Stimulated activated CD4-positive, alpha-beta T cell treated with anti-CD3 and anti-CD28 coated beads, Interleukin-4, amount 100 ng/mL, for 1 hour (primary cell): ENCODE measurements around the gene SULT1B1.

Experiments
- DNase-seq: peaks from one replicate; pipeline ENCODE4 v3.0.0-alpha.2; 2020

Gene SULT1B1

DNA sequence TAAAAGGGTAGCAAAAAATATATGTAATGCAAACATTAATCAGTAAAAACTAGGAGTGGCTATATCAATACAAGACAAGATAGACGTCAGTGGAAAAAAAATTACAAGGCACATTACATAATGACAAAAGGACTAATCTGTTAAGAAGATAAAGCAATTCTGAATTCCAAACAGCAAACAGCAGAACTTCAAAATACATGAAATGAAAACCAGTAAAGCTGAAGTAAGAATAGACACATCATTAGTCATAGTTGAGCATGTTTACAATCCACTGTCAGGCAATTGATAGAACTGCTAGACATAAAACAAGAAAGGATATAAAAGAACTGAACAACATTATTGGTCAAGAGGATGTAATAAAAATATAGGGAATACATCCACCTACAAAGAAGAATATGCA, 12.2 kb downstream of the SULT1B1 start:
- DNase-seq, result no peak

DNA sequence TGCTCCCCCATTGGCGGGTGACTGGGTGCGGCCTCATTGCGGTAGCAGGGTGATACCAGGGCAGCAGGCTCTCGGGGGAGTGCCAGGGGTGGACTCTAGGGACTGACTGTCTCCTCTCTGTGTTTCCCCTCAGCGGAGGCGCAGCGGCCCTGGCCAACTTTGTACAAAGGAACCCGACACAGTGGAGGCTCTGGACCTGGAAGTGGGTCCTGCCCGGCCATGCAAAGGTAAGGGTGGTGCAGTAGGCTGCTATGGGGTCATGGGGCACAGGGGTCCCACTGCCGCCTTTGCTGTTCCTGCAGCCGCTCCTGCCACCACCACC, 16.3 kb downstream of the SULT1B1 start:
- DNase-seq, result no peak

DNA sequence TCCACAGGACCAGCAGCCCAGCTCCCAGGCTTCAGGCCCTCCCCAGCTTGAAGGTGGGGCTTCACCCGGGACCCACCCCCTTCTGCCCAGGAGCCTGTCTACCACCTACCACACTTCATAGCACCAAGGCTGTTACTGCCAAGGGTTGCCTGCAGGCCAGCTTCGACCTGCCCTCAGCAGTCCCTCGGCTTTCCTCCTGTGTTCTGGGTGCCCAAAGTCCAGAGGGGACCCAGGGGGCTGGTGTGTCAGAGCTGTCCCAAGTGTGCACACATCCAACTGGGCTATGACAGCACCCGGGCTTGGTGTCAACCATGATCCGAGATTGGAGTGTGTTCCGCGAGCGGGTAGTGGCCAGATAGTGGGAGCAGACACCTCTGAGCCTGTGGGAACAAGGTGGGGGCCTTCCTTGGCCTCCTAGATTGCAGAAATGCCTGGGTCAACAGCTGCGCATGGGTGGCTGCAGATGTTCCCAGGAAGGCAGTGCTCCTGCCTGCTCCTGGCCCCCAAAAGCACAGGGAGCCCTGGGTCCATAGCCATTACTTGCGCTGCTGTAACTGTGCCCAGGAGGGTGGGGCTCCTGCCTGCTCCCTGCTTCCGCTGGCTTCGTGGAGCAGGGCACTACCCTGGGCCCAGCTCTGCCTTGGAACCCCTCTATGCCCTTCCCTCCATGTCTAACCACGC, 16.8 kb downstream of the SULT1B1 start:
- DNase-seq, result no peak

DNA sequence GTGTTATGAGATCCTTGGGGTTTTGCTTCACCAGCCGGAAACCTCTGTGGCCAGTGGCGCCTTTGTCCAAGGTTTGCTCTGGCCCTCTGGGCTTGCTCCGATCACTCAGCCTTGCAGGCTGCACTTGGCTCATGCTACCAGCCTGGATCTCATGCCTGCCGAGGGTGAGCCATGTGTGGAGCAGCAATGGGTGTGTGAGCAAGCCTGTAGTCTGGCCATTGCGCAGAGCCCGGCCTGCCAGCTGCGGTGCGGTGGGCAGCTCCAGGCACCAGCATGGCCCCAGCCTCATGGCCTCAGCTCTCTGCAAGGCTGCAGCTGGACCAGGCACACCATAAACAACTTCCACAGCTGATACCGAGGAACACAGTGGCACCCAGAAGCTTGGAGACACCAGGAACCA, 17.8 kb downstream of the SULT1B1 start:
- DNase-seq, result no peak

DNA sequence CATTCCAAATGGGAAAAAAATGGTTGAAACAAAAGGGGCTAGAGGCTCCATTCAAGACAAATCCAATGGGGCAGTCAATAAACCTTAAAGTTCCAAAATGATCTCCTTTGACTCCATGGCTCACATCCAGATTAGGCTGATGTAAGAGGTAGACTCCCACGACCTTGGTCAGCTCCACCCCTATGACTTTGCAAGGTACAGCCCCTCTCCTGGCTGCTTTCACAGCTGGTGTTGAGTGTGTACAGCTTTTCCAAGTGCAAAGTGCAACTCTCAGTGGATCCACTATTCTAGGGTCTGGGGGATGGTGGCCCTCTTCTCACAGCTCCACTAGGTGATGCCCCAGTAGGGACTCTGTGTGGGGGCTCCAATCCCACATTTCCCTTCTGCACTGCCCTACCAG, 21.5 kb downstream of the SULT1B1 start:
- no peak for DNase-seq

DNA sequence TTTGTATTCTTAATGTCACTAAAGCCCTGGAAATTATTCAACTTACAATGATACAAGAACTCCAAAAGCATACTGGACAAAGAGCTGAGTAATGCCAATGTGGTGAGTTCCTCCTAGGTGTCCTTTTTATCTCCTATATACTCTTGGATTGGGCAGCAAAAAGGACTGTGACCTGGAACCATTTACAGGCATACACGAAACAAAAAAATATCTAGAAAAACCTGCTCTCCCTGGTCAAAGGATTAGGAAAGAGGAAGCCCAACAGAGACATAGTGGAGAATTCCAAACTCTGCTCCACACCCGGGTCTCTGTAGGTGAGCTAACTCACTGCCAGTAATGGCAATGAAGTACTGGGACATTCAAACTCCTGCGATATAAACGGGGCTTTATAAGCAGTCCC, 25.3 kb downstream of the SULT1B1 start:
- no peak for DNase-seq

DNA sequence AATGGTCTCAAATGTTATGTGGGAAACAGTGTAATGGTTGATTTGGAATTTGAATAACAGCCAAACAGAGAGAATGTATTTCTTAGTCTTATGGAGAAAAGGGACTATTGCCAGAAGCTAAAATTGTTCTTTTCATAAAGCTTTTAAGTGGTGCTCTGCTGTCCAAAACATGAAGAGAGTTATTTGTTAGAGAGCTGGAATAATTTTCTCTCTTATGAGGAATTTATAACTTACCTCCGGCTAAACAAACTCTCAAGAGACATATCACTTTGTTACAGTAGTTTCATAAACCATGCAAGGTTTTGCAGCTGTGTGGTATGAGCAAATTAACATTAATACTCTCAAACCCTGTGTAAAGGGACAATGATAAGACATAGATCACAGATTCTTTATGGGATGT, 28.6 kb downstream of the SULT1B1 start:
- DNase-seq, result no peak

DNA sequence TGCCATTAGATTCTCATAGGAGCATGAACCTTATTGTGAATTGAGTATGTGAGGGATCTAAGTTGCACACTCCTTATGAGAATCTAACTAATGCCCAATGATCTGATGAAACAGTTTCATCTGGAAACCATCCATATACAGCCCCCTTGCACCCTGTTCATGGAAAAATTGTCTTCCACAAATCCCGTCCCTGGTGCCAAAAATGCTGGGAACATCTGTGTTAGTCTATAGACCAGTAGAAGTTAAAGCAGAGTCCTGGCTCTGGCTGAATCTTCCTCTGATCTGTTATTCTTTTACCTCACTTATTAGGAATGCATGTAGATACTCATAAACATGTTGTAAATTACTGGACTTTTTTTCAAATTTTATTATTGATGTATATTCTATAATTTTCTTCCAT, 29.2 kb downstream of the SULT1B1 start:
- DNase-seq, result no peak

DNA sequence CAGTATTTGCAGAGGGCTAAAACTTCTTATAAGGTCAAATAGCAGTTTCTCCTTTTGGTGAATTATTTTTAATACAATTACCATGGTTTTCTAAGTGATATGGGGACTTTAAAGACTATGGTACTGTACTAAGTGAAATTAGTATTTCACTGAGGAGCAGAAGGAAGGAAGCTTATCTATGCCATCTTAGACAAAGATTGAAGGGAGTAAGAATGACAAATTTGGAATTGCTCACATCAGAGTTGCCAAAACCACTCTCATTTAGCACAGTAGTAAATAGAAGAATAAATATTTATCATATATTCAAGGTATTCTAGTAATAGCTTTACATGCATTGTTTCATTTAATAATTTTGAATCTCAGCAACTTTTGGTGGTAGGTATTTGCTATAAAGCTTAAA, 30.4 kb downstream of the SULT1B1 start:
- DNase-seq, result no peak

DNA sequence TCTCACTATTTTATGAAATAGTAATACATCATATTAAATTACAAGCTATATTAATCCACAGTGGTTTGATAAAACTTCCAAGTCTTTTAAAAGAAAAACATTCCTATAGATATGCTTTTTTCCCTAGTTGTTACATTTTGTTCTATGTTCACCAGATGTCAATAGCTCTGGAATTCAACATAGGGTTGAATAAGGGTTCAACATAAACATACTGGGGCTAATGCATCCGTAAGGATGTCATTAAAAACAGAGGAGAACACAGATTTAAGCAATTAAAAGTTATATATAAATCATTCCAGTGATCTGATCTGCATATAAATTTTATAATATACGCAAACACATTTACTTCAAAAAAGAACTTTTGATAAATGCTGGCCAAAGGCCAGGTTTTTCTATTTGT, 32.5 kb downstream of the SULT1B1 start:
- DNase-seq, result no peak

DNA sequence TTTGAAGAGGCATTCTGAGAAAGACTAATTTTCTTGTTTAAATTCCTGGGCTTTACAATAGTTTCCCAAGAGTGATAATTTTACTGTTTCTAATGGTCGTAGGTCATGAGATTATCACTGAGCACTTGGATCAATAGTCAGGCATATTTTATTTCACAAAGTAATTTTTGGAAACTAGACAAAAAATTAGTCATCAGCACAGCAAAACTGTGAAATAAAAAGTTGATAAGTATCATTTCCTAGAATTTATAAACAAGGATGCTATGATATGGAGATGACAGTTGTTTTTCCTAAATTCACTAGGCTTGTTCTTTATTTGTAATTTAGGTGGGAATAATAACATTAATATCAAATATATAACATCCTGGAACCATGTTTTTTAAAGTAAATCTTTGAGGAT, 33.0 kb downstream of the SULT1B1 start:
- no peak for DNase-seq

DNA sequence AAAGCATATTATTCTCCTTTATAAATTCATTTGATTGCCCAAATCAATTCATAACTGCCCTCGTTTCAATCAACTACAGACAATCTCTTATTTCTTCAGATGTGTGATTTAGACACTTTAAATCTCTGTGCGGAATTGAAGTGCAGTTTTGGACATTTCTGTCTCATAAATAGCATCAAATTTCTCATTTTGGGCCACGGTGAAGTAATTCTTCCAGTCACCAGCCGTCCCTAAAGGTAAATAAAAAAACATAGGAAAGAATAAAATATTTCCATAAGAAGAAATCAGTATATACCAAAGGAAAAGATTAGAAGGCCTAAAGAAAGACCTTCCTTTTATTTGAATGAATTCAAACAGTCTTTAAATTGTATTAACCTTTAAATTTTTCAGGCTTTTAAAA, 33.4 kb downstream of the SULT1B1 start:
- no peak for DNase-seq

DNA sequence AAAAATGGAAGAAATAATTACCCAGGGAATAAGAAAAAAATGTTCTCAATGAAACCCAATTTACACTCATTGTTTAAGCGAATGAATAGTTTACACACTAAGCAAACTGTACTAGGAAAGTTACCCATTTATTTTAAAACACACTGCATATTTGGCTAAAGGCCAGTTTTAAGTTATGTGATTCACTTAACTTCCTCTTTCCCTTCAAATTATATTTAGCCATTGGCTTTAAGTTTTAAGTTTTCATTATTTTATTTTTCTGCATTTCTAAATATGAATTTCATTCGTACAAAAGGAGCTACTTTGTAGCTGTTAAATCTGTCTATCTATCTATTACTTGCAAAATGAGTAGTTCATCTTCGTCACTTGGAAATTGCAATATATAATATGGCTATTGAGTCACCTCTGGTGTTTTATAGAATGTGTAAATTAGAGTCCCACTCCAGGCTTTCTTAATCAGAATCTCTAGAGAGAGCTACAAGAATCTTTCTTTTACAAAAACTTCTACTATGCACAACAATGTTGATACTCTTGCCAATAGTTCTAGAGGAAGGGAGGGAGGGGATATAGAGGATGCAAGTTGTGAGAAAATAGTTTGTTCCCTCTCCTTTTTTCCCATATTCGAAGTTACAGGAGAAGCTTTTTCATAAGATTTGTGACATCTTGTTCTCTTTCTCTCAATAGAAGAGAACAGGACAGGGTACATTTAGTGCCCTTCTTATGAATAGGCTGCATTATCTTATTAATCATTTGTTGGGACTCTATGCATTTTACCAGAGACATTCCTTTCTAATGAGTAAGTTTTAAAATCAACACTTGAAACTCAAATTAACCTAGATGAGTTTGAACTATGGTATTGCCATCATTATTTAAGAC, 41.8 kb downstream of the SULT1B1 start:
- no peak for DNase-seq

DNA sequence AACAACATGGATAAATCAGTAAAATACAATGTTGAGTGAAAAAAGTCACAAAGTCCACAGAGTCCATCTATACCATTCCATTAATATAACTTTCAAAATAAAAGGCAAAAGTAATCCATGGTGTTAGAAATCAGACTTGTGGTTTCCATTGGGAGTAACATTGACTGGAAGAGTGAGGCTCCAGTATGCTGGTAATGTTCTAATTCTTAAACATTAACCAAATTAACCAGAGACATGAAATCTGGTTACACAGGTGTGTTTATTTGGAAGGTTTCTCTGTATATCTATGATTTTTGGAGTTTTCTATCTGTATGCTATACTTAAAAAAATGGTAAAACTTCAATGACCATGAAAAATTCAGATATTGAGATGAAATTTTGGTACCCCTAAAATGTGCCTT, 42.6 kb downstream of the SULT1B1 start:
- no peak for DNase-seq

DNA sequence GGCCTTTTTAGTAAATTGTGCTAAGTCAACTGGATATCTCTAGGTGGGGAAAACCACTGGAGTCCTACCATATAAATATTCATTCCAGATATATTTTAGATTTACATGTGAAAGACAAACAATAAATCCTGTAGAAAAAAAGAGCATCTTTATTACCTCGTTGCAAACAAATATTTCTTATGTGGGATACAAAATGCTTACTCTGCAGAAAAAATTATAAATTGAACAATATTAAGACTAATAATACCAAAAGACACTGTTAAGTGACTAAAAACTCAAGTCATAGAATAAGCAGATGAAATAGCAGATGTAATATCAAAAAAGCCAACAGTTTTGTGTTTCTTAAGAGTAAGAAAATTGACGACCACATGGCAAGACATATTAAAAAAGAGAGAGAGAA, 43.8 kb downstream of the SULT1B1 start:
- DNase-seq, result no peak

DNA sequence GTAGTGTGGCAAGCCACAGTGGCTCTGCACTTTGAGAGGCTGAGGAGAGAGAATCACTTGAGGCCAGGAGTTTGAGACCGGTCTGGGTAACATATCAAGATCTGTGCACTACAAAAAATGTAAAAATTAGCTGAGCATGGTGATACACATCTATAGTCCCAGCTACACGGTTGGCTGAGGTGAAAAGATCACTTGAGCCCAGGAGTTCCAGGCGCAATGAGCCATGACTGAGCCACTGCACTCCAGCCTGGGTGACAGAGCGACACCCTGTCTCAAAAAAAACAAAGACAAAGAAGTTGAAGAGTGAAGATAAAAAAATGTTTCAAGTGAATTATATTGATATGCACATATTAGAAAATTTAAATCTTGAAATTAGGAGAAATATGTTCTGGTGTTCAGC, 46.3 kb downstream of the SULT1B1 start:
- DNase-seq, result no peak

DNA sequence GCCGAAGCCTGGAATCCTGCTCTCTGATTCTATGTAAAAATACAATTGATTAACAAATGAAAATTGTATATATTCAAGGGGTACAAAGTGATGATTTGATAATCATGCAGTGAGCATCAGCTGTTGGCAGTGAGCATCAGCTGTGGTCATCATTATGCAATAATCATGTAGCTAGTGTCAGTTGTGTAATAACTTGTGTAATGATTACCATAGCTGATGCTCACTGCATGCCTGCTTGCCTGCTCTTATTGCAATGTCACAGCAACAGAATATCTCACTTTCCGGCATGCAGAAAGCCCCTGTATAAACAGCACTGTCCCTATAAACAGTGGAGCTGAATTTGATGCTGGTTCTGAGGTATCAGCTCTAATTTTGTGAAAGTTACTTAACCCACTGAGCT, 46.8 kb downstream of the SULT1B1 start:
- DNase-seq, result no peak

DNA sequence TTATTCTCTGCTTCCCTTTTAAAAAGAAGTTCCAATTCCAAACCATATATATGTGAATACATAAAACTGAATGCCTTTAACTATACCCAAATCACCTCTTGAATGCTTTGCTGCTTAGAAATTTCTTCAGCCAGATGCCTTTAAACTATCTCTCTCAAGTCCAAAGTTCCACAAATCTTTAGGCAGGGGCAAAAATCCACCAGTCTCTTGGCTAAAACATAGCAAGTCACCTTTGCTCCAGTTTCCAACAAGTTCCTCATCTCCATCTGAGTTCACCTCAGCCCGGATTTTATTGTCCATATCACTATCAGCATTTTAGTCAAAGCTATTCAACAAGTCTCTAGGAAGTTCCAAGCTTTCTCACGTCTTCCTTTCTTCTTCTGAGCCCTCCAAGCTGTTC, 49.8 kb downstream of the SULT1B1 start:
- no peak for DNase-seq

DNA sequence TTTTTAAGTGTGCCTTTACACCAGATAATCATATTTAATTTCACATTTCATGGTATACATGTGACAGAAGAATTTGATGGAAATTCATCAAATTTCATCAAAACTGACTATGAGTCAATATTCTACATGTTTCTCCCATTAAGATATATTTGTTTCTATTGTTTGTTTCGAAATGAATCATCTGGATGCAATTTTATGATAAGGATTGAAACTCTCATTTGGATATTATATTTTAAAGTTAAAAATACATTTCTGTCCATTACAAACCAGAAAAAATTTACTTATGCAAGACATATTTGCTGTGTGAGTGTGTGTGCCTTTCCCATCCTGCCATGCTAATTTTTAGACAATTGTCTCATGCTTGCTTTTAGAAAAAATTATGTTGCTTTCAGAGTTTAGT, 52.2 kb downstream of the SULT1B1 start:
- no peak for DNase-seq

DNA sequence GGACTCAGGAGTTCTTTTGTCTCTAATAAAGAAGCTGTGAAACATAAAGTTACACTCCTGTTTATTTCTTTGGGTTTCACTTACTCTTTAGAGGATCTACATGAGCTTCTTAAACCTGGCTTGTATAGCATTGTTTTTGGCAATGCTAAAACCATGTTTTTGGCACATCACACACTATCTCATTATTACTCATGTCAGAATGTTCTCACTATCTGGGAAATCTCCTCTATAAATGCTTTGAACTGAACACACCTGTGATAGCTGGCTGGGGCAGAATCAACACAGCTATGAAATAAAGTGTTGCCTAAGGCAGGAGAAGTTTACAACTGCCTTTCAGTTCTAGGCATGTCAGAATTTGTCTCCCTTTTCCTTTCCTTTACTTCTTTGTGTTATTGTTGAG, 52.6 kb downstream of the SULT1B1 start:
- no peak for DNase-seq

DNA sequence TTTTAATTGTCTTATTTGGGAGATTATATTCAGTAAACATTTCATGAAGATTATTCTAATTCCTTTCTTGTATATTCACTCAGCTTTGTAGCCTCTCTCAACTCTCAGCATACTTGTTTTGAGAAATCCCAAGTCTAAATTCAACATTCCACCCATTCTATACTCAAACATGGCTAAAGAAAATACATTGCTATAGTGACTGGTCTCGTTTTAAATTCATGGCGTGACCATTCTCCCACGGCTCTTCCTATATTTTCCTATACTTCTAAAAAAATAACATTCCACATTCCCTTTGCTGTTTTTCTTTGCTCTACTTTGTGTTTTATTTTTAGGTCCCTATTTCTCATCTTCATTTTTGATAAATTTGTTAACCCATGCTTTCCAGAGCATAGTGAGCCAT, 58.2 kb downstream of the SULT1B1 start:
- no peak for DNase-seq

DNA sequence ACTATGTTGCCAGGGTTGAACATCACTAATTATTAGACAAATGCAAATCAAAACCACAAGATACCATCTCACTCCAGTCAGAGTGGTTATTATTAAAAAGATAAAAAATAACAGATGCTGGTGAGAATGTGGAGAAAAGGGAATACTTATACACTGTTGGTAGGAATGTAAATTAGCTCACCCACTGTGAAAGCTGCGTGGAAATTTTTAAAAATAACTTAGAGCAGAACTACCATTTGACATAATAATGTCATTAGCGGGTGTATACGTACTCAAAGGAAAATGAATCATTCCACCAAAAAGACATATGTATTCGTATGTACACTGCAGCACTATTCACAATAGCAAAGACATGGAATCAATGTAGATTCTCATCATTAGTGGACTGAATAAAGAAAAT, 58.7 kb downstream of the SULT1B1 start:
- DNase-seq, result no peak

DNA sequence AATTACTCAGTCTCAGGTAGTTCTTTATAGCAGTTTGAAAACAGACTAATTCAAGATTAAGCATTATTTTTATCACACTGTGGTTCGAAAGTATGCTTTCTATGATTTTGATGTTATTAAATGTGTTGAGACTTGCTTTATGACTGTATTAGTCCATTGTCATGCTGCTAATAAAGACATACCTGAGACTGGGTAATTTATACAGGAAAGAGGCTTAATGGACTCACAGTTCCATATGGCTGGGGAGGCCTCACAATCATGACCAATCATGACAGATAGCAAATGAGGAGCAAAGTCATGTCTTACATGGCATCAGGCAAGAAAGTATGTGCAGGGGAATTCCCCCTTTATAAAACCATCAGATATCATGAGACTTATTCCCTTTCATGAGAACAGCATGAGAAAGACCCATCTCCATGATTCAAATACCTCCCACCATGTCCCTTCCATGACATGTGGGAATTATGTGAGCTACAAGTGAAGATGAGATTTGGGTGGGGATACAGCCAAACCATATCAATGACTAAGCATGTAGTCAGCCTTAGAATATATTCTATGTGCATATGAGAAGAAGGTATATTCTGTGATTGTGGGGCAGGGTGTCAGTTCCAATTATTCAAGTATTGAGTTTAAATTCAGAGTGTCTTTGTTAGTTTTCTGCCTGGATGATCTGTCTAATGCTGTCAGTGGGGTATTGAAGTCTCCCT, 62.7 kb downstream of the SULT1B1 start:
- DNase-seq, result no peak

DNA sequence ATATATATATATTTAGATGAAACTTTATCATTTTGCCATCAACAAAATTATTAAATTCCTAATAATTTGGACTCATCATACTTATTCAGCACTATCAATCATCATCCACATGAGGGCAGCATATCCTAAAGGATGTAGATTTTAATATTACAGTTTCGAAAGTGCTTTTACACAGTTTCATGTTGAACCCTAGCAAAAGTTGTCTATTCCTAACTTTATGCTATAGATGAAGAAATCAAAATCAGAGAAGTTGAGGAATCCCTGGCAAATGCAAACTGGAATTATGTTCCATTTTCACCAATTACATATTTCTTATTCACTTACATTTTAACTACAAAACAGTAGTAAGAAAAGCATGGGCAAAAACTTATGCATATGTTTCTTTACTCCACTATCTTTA, 70.8 kb downstream of the SULT1B1 start:
- DNase-seq, result no peak
